Medulla oblongata (tissue), 1 donor: ENCODE data around the gene GATD1.
A peak's percentile ranks its signal among the peaks of the same experiment; 100 is the strongest.

Experiments
- DNase-seq: peaks from one replicate; pipeline ENCODE4 v3.0.0-alpha.2; 2015; ENCODE audit errors: extremely low spot score

The GATD1 gene

GRCh38 chr11:812390-812789 lies 35.1 kb upstream of the GATD1 start:
- DNase-seq, result no peak

- no peak for DNase-seq
These were observed 34.4 kb upstream of the GATD1 start for GRCh38 chr11:811446-812245.

- no peak for DNase-seq
These were observed 32.8 kb upstream of the GATD1 start for GRCh38 chr11:810040-810567.

GRCh38 chr11:809287-810039 lies 32.2 kb upstream of the GATD1 start, which contains the start of gene RPLP2:
RPLP2 (plus strand) TSS chr11:809967; CDS start chr11:810235, 268 bp downstream.
- DNase-seq, result peak; percentile 98

- no peak for DNase-seq
These were observed 31.4 kb upstream of the GATD1 start for GRCh38 chr11:808427-809286.

- DNase-seq, result no peak
These were observed 27.3 kb upstream of the GATD1 start for GRCh38 chr11:804599-804964.

GRCh38 chr11:803770-804598 lies 26.7 kb upstream of the GATD1 start:
- no peak for DNase-seq

- DNase-seq, result no peak
These were observed 26.1 kb upstream of the GATD1 start for GRCh38 chr11:803467-803742.

- DNase-seq, result no peak
These were observed 25.6 kb upstream of the GATD1 start for GRCh38 chr11:802693-803466.

GRCh38 chr11:802018-802617 lies 24.8 kb upstream of the GATD1 start:
- no peak for DNase-seq

GRCh38 chr11:801097-801780 lies 24.0 kb upstream of the GATD1 start:
- DNase-seq, result no peak

GRCh38 chr11:800473-800872 lies 23.2 kb upstream of the GATD1 start:
- DNase-seq, result no peak

GRCh38 chr11:799641-800316 lies 22.5 kb upstream of the GATD1 start:
- DNase-seq, result no peak

- peak; percentile 79 for DNase-seq
These were observed 20.9 kb upstream of the GATD1 start, which contains the start of gene SLC25A22 for GRCh38 chr11:798093-798713. SLC25A22 (minus strand) TSS chr11:798281; CDS start chr11:795006, 3,275 bp downstream.

- peak; percentile 78 for DNase-seq
These were observed 20.2 kb upstream of the GATD1 start for GRCh38 chr11:797296-798092.

GRCh38 chr11:796565-797295 lies 19.4 kb upstream of the GATD1 start:
- DNase-seq, result no peak
